Activated CD8-positive, alpha-beta T cell treated with anti-CD3 and anti-CD28 coated beads for 36 hours (primary cell): ENCODE measurements around the gene OR2T11. TPM values are rescaled to one million over a fixed set of nuclear protein-coding genes. Genes with fewer than 3 reads are reported as not detected.
"Not testable (repeated sequence)": the region's sequence is repeated elsewhere in the genome, so short reads cannot be mapped to it uniquely, and the experiment has no call there.

Experiments
- ATAC-seq: fragments of 200-7000 bp; cut with Tn5 transposase; one replicate; pipeline ENCODE4 v1.10.0; 2021; ENCODE audit warnings: mild to moderate bottlenecking, moderate library complexity
- CTCF ChIA-PET: fragments of 350-600 bp; sonication (Branson Sonifier 250); formaldehyde crosslinking; loops from one replicate; lab custom pipeline; 2021; ENCODE audit warnings: antibody characterized with exemption; lab: Charles Lee
- POLR2A ChIA-PET: fragments of 350-600 bp; sonication (Branson Sonifier 250); formaldehyde crosslinking; loops from one replicate; lab custom pipeline; 2021; ENCODE audit warnings: antibody characterized with exemption; lab: Charles Lee
- DNase-seq: peaks from one replicate; pipeline ENCODE4 v3.0.0-alpha.2; 2020
- H3K27ac Mint-ChIP-seq: one replicate; pipeline ENCODE4 v1.8.0; 2021; ENCODE audit warnings: mild to moderate bottlenecking, mixed read lengths
- H3K27me3 Mint-ChIP-seq: one replicate; pipeline ENCODE4 v1.8.0; 2021; ENCODE audit warnings: mixed read lengths
- H3K36me3 Mint-ChIP-seq: one replicate; pipeline ENCODE4 v1.8.0; 2021; ENCODE audit warnings: low read depth, mixed read lengths
- H3K4me1 Mint-ChIP-seq: one replicate; pipeline ENCODE4 v1.8.0; 2021; ENCODE audit warnings: low read depth, mixed read lengths
- H3K4me3 Mint-ChIP-seq: one replicate; pipeline ENCODE4 v1.8.0; 2021; ENCODE audit warnings: mild to moderate bottlenecking, moderate library complexity, mixed read lengths
- H3K9me3 Mint-ChIP-seq: one replicate; pipeline ENCODE4 v1.8.0; 2021; ENCODE audit warnings: mixed read lengths
- intact Hi-C: fragments of 100-400 bp; cut with micrococcal nuclease; formaldehyde crosslinking; loops from one replicate; pipeline ENCODE4 v1.10.0; 2022
- total RNA-seq, 2 experiments: library from RNA; stranded (reverse); gene quantifications; one replicate each; pipeline ENCODE4 v1.2.3, GENCODE V29; 2021
- TF ChIP-seq, protein P1 (sequence below): fragments of 200-600 bp; IDR thresholded peaks from one replicate; pipeline ENCODE4 v1.8.0; 2022; ENCODE audit warnings: antibody characterized with exemption, mild to moderate bottlenecking

The OR2T11 gene, protein sequence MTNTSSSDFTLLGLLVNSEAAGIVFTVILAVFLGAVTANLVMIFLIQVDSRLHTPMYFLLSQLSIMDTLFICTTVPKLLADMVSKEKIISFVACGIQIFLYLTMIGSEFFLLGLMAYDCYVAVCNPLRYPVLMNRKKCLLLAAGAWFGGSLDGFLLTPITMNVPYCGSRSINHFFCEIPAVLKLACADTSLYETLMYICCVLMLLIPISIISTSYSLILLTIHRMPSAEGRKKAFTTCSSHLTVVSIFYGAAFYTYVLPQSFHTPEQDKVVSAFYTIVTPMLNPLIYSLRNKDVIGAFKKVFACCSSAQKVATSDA
- total RNA-seq: not detected

DNA sequence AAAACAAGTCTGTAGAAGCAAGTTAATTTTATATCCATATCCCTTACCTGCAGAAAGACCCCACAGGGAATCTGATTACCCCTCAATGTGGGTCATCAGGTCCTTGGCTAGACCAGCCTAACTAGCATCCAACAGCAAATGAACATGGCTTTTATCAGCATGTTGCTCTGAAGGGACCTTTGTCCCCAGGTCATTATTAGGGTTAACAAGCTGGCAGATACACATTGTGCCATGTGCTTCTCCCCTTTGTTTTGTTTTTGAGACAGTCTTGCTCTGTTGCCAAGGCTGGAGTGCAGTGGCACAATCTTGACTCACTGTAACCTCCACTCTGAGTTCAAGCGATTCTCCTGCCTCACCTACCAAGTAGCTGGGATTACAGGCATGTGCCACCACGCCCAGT is at the start of gene OR2T11:
Gene OR2T11, minus strand, starts transcription at position 101 of the 400 bp plus-strand sequence. CDS start 7,963 bp downstream, outside the sequence.
- H3K36me3 Mint-ChIP-seq, DNase-seq, POLR2A ChIA-PET, H3K4me1 Mint-ChIP-seq, H3K9me3 Mint-ChIP-seq, CTCF ChIA-PET, H3K4me3 Mint-ChIP-seq, H3K27ac Mint-ChIP-seq, ATAC-seq, H3K27me3 Mint-ChIP-seq: not testable (repeated sequence)
- intact Hi-C loops: loop anchor here (5.0 kb wide), 1 partner anchor 178 kb away; no protein-coding TSS in a partner anchor

DNA sequence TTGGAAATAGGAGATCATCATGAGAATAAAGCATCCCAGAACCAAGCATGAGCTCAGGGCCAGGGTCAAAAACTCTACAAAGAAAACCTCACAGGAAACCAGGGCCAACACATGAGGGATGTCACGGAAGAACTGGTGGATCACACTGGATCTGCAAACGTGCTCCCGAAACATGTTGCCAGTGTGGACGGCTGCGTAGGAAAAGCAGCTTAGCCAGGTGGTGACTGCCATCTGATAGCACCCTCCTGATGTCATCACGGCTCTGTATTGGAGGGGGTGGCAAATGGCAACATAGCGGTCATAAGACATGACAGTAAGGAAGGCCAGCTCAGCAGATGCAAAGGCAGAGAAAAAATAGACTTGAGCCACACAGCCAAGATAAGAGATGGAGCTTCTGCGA is 46.8 kb upstream of the OR2T11 start:
- Mint-ChIP-seq H3K36me3 (no peaks in the 10 kb centered on the region), H3K27ac (no peak overlapping the region), H3K27me3 (peaks cover 12% of the 10 kb centered on the region), H3K4me3 (no peak overlapping the region), H3K9me3 (no peaks in the 10 kb centered on the region), H3K4me1 (peaks cover under 1% of the 10 kb centered on the region)
- ATAC-seq: no peak
- DNase-seq: no peak
- intact Hi-C loops: no loop called here
- TF ChIP-seq, protein P1, sequence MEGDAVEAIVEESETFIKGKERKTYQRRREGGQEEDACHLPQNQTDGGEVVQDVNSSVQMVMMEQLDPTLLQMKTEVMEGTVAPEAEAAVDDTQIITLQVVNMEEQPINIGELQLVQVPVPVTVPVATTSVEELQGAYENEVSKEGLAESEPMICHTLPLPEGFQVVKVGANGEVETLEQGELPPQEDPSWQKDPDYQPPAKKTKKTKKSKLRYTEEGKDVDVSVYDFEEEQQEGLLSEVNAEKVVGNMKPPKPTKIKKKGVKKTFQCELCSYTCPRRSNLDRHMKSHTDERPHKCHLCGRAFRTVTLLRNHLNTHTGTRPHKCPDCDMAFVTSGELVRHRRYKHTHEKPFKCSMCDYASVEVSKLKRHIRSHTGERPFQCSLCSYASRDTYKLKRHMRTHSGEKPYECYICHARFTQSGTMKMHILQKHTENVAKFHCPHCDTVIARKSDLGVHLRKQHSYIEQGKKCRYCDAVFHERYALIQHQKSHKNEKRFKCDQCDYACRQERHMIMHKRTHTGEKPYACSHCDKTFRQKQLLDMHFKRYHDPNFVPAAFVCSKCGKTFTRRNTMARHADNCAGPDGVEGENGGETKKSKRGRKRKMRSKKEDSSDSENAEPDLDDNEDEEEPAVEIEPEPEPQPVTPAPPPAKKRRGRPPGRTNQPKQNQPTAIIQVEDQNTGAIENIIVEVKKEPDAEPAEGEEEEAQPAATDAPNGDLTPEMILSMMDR: no peak
- POLR2A ChIA-PET: interaction anchor here (0.7 kb wide), 1 partner anchor 109 kb away, joined by 3 read pairs; no protein-coding TSS in a partner anchor
- CTCF ChIA-PET: interaction anchor here (1.0 to 1.1 kb wide), 3 partner anchors 24 to 125 kb away, joined by 3 read pairs; no protein-coding TSS in a partner anchor

DNA sequence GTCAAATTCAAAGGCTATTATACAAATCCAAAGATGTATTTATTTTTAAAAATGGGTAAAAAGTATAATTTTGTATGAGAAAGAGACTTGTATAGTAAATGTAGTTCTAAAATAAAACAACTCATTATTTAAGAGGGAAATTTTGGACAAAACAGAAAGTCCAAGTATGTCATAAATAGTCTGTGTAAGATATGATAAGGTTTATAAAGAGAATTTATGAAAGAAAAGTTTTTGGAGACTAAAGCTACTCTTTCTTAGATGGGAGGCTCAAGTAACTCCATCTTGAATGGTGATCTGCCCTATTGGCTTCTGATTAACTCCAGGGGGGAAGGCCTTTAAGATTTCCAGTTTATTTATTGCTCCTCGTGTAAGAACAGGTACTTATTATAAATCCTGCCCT is 35.1 kb upstream of the OR2T11 start:
- H3K4me1 Mint-ChIP-seq: no peaks in the 10 kb centered on the region
- DNase-seq (no peak), ATAC-seq (no peak)
- intact Hi-C loops: no loop called here
- ChIA-PET CTCF (no interaction called here), POLR2A (no interaction called here)
- H3K27me3 Mint-ChIP-seq: no peaks in the 10 kb centered on the region
- H3K27ac Mint-ChIP-seq: no peak overlapping the region
- H3K9me3 Mint-ChIP-seq: peaks cover 4% of the 10 kb centered on the region
- no peak overlapping the region for H3K4me3 Mint-ChIP-seq
- TF ChIP-seq, protein P1: no peak
- H3K36me3 Mint-ChIP-seq: peaks cover 5% of the 10 kb centered on the region

DNA sequence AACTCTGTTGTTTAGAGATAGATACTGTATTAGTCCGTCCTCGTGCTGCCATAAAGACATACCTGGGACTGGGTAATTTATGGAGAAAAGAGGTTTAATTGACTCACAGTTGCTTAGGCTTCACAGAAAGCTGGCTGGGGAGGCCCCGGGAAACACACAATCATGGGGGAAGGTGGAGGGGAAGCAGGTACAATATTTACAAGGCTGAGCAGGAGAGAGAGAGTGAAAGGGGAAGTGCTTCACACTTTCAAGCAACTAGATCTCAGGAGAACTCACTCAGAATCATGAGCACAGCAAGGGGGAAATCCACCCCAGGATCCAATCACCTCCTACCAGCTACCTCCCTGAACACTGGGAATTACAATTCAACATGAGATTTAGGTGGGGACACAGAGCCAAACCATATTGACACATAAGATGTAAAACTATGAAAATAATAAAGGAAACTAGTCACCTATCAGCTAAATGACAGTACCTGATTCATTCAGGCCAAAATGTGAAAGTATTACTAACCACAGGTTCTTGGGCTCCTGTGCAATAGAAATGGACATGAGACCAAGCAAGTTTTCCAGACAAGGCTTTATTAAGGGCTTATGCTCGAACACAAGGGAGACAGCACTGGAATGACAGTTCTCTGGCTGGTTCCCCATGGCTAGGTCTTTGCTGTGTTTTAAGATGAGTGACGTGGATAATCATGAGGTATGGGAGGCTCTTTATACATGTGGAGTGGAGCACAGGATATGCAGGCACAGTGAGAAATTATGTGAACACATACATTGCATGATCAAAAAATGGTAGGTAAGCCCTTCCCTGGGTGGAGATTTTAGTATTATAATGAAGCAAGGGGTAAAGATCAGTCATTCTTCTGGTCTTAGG is 28.8 kb upstream of the OR2T11 start:
- H3K4me1 Mint-ChIP-seq, H3K9me3 Mint-ChIP-seq, DNase-seq, POLR2A ChIA-PET, intact Hi-C loops, H3K36me3 Mint-ChIP-seq, CTCF ChIA-PET, H3K4me3 Mint-ChIP-seq, H3K27me3 Mint-ChIP-seq, H3K27ac Mint-ChIP-seq, ATAC-seq: not testable (repeated sequence)

DNA sequence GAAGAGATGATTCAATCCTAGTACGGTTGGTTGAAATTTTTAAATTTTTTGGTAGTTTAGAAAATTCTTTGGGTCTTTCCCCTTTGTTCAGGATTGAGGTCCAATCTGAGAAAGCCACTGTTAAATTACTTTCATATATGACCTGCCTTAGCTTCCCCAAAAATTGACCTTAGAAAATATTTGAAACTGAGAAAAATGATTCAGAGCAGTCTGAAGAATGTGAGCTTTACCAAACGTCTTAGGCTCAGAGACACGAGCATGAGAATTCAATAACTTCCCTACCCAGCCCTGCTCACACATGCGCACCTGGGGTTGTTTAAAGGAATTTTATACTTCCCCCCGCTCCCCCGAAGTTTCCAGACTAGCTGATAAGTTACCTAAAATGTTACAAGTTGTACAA is 21.9 kb upstream of the OR2T11 start:
- DNase-seq, H3K27me3 Mint-ChIP-seq, H3K9me3 Mint-ChIP-seq, POLR2A ChIA-PET, H3K27ac Mint-ChIP-seq, H3K36me3 Mint-ChIP-seq, ATAC-seq, intact Hi-C loops, H3K4me3 Mint-ChIP-seq, CTCF ChIA-PET, H3K4me1 Mint-ChIP-seq: not testable (repeated sequence)

DNA sequence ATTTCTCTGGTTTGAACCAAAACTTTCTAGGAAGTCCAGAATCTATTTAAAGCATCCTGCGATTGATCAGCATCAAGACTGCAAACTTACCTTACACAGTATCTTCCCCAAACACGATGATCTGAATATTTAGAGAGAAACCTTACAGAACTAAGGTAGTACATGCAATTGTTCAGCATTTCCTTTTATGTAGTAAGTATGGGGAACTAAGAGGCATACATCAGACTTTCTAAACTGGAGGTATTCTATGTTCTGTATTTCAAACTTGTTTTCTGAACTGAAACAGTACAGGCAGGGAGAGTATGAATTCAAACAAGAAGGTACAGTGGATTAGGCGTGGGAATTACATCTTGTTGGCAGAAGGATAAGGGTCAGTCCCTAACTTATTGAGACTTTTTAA is 20.5 kb upstream of the OR2T11 start, which contains the start of gene OR2T27:
Gene OR2T27, minus strand, starts transcription at position 175 of the 400 bp plus-strand sequence. CDS start 4,644 bp downstream, outside the sequence.
- H3K36me3 Mint-ChIP-seq, H3K27me3 Mint-ChIP-seq, H3K27ac Mint-ChIP-seq, POLR2A ChIA-PET, CTCF ChIA-PET, H3K4me3 Mint-ChIP-seq, H3K9me3 Mint-ChIP-seq, intact Hi-C loops, DNase-seq, H3K4me1 Mint-ChIP-seq, ATAC-seq: not testable (repeated sequence)

DNA sequence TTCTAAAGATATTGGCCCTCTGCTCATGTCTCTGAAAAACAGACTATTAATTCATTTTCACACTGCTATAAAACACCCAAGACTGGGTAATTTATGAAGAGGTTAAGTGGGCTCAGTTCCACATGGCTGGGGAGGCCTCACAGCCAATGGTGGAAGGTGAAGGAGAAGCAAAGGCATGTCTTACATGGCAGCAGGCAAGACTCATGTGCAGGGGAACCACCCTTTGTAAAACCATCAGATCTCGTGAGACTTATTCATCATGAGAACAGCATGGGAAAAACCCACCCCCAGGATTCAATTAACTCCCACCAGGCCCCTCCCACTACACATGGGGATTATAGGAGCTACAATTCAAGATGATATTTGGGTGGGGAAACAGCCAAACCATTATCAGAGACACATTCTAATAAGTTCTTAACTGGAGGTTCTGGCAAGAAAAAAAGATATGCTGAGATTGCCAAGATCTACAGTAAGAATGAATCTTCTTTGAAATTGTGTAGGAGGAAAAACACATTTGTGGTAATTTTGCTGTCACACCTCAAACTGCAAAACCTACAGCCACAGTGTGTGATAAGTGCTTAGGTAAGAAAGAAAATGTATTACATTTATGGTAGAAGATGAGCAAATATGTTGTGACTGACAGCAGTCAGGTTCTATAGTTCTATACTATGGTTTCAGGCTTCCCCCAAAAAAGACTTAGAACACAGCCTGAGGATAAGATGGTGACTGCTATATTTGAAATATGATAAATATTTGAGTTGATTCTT is 14.1 kb upstream of the OR2T11 start:
- CTCF ChIA-PET, H3K27me3 Mint-ChIP-seq, H3K36me3 Mint-ChIP-seq, H3K9me3 Mint-ChIP-seq, POLR2A ChIA-PET, H3K4me3 Mint-ChIP-seq, intact Hi-C loops, H3K27ac Mint-ChIP-seq, DNase-seq, H3K4me1 Mint-ChIP-seq: not testable (repeated sequence)
- peak; percentile 30 for ATAC-seq

DNA sequence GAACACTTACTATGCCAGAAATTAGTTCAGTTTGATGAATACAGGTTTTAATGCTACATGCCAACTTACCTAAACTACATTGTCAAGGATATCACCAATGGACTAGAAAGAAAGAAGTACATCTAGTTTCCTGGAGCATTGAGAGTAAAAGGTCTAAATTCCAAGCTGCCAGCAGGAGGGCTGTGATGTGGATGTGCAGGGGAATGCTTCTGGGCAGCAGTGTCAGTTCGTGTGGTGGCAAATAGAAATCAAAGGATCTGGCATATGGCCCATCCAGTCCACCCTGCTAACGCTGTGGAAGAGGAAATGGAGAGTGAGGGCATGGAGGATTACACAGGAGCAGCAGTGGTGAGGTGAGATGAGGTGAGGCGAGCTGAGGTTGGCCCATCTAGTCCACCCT is 10.3 kb upstream of the OR2T11 start, which contains the start of gene OR2T35:
Gene OR2T35, minus strand, starts transcription at position 101 of the 400 bp plus-strand sequence. CDS start 6,020 bp downstream, outside the sequence.
- ATAC-seq, H3K27me3 Mint-ChIP-seq, H3K4me1 Mint-ChIP-seq, H3K9me3 Mint-ChIP-seq, DNase-seq, intact Hi-C loops, POLR2A ChIA-PET, CTCF ChIA-PET, H3K4me3 Mint-ChIP-seq, H3K27ac Mint-ChIP-seq, H3K36me3 Mint-ChIP-seq: not testable (repeated sequence)

DNA sequence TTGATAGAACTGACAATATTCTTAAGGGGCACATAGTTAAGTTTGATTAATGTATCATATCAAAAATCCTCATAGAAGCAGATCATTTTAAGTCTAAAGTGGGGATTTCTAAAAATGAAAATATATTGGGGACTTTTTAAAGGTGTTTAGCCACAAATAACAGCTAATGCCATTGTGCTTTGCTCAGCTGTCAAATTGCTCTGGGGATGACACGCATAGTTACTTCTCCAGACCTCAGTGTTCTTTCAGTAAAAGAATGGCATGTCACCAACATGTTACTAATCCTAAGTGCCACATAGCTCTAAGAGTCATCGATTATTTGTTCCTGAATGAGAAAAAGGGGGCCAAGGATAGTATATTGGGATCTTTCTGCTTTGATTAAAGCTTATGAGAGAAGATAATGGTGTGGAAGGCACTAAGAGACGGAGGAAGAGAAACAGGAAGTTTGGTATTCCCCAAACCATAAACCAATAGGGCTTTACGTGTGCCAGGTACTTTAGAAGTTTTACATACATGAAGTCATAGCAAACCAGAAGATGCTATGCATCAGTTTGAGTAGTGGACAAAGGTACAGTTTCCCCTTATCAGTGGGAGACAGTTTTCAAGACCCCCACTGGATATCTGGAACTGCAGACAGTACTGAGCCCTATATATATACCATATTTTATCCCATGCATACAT is 8.2 kb upstream of the OR2T11 start:
- intact Hi-C loops, ATAC-seq, H3K36me3 Mint-ChIP-seq, H3K27ac Mint-ChIP-seq, H3K9me3 Mint-ChIP-seq, H3K4me3 Mint-ChIP-seq, DNase-seq, POLR2A ChIA-PET, CTCF ChIA-PET, H3K27me3 Mint-ChIP-seq, H3K4me1 Mint-ChIP-seq: not testable (repeated sequence)
